ENCODE results near the gene BICDL1.

BICDL1 gene

GRCh38 chr12:120055231-120056000 lies 66.4 kb downstream of the BICDL1 start:
- no peak for DNase-seq

- DNase-seq = no peak
Observed at GRCh38 chr12:120056739-120057138, 67.7 kb downstream of the BICDL1 start.

GRCh38 chr12:120060196-120060595 lies 71.2 kb downstream of the BICDL1 start:
- no peak for DNase-seq

GRCh38 chr12:120060717-120061116 lies 71.7 kb downstream of the BICDL1 start:
- DNase-seq = no peak

GRCh38 chr12:120061575-120062214 lies 72.7 kb downstream of the BICDL1 start:
- no peak for DNase-seq

GRCh38 chr12:120062976-120063579 lies 74.0 kb downstream of the BICDL1 start:
- DNase-seq = no peak

GRCh38 chr12:120064054-120064940 lies 75.3 kb downstream of the BICDL1 start:
- DNase-seq = no peak

GRCh38 chr12:120065472-120065871 lies 76.4 kb downstream of the BICDL1 start:
- DNase-seq = no peak

- DNase-seq = no peak
Observed at GRCh38 chr12:120066341-120066740, 77.3 kb downstream of the BICDL1 start.

GRCh38 chr12:120067084-120067869 lies 78.2 kb downstream of the BICDL1 start:
- no peak for DNase-seq

GRCh38 chr12:120067901-120068300 lies 78.9 kb downstream of the BICDL1 start:
- DNase-seq = no peak

GRCh38 chr12:120069278-120069677 lies 80.2 kb downstream of the BICDL1 start:
- DNase-seq = no peak

- DNase-seq = no peak
Observed at GRCh38 chr12:120071493-120072020, 82.5 kb downstream of the BICDL1 start.

GRCh38 chr12:120072472-120073249 lies 83.6 kb downstream of the BICDL1 start:
- no peak for DNase-seq

- no peak for DNase-seq
Observed at GRCh38 chr12:120075034-120075616, 86.1 kb downstream of the BICDL1 start.

- no peak for DNase-seq
Observed at GRCh38 chr12:120076651-120077050, 87.6 kb downstream of the BICDL1 start.

- no peak for DNase-seq
Observed at GRCh38 chr12:120077260-120077659, 88.2 kb downstream of the BICDL1 start.

GRCh38 chr12:120078868-120079267 lies 89.8 kb downstream of the BICDL1 start:
- DNase-seq = no peak

GRCh38 chr12:120079411-120080400 lies 90.7 kb downstream of the BICDL1 start:
- DNase-seq = no peak
